HepG2 (cell line): Measurements from ENCODE around the gene MAP2K5. TPM values are rescaled to one million over a fixed set of nuclear protein-coding genes. Genes with fewer than 3 reads are reported as not detected.

Experiments used
- ETV6 ChIP-seq: sonication (generic); formaldehyde crosslinking; conservative IDR thresholded peaks from 2 replicates; pipeline ENCODE4 v1.4.0; 2020; ENCODE audit warnings: missing genetic modification reagents
- IRF1 ChIP-seq: sonication (generic); formaldehyde crosslinking; IDR thresholded peaks from 2 replicates; pipeline ENCODE4 v1.4.0; 2020; ENCODE audit warnings: low read depth, mild to moderate bottlenecking, missing genetic modification reagents
- KDM4B ChIP-seq: sonication (generic); formaldehyde crosslinking; IDR thresholded peaks from 2 replicates; pipeline ENCODE4 v1.4.0; 2020; ENCODE audit warnings: missing genetic modification reagents
- KLF16 ChIP-seq, 2 experiments: sonication (generic) in 1 of 2; formaldehyde crosslinking in 1 of 2; IDR thresholded peaks; 2 replicates each; pipeline versions ENCODE4 v1.6.1 to v1.8.0; 2016 to 2023; ENCODE audit warnings: missing genetic modification reagents in 2 of 2, missing compliant biosample characterization in 1 of 2
- MAFF ChIP-seq: IDR thresholded peaks from 2 replicates; pipeline ENCODE4 v1.6.1; 2011; ENCODE audit warnings: low read depth, low read length, improper control_type of control experiment
- POLR2A ChIP-seq, 2 experiments: IDR thresholded peaks; 2 replicates each; pipeline ENCODE4 v1.6.1; 2011; ENCODE audit warnings: low read depth in 2 of 2, low read length in 2 of 2, mild to moderate bottlenecking in 1 of 2, moderate library complexity in 1 of 2; ENCODE audit not compliant: insufficient read depth in 1 of 2
- RAD51 ChIP-seq: fragments of 450-650 bp; IDR thresholded peaks from 2 replicates; pipeline ENCODE4 v1.6.1; 2016; ENCODE audit warnings: borderline replicate concordance
- RXRA ChIP-seq: sonication (generic); formaldehyde crosslinking; IDR thresholded peaks from 2 replicates; pipeline ENCODE4 v1.5.1; 2020; ENCODE audit warnings: missing genetic modification reagents
- SIN3A ChIP-seq: IDR thresholded peaks from 2 replicates; pipeline ENCODE4 v1.6.1; 2011; ENCODE audit warnings: low read depth, mild to moderate bottlenecking, control low read depth, low read length, borderline replicate concordance
- TBX2 ChIP-seq: sonication (generic); formaldehyde crosslinking; IDR thresholded peaks from 2 replicates; pipeline ENCODE4 v1.5.0; 2020; ENCODE audit warnings: missing genetic modification reagents, mild to moderate bottlenecking, borderline replicate concordance
- TEAD3 ChIP-seq: optimal IDR thresholded peaks from 2 replicates; pipeline ENCODE3; 2016; ENCODE audit warnings: borderline replicate concordance
- YEATS4 ChIP-seq: sonication (generic); formaldehyde crosslinking; IDR thresholded peaks from 2 replicates; pipeline ENCODE4 v1.4.0; 2020; ENCODE audit warnings: missing genetic modification reagents, borderline replicate concordance
- ZBTB33 ChIP-seq: sonication (generic); formaldehyde crosslinking; IDR thresholded peaks from 2 replicates; pipeline ENCODE4 v1.4.0; 2020; ENCODE audit warnings: missing genetic modification reagents
- ZBTB49 ChIP-seq: sonication (generic); formaldehyde crosslinking; IDR thresholded peaks from 2 replicates; pipeline ENCODE4 v1.4.0; 2020; ENCODE audit warnings: missing genetic modification reagents, borderline replicate concordance
- ZFAT ChIP-seq: sonication (generic); formaldehyde crosslinking; conservative IDR thresholded peaks from 2 replicates; pipeline ENCODE4 v1.8.1; 2023; ENCODE audit warnings: missing genetic modification reagents, inconsistent platforms
- ZNF292 ChIP-seq: sonication (generic); formaldehyde crosslinking; IDR thresholded peaks from 2 replicates; pipeline ENCODE4 v1.8.1; 2022; ENCODE audit warnings: mild to moderate bottlenecking, low read depth, missing genetic modification reagents, borderline replicate concordance
- ZNF326 ChIP-seq: sonication (generic); formaldehyde crosslinking; IDR thresholded peaks from 2 replicates; pipeline ENCODE4 v1.4.0; 2020; ENCODE audit warnings: missing genetic modification reagents, borderline replicate concordance
- ZNF460 ChIP-seq: sonication (generic); formaldehyde crosslinking; IDR thresholded peaks from 2 replicates; pipeline ENCODE4 v1.5.1; 2020; ENCODE audit warnings: missing genetic modification reagents, mild to moderate bottlenecking, borderline replicate concordance
- ZNF501 ChIP-seq: sonication (generic); formaldehyde crosslinking; IDR thresholded peaks from 2 replicates; pipeline ENCODE4 v1.5.1; 2020; ENCODE audit warnings: mild to moderate bottlenecking, moderate library complexity, missing genetic modification reagents
- ZNF589 ChIP-seq: sonication (generic); formaldehyde crosslinking; conservative IDR thresholded peaks from 2 replicates; pipeline ENCODE4 v1.8.0; 2022; ENCODE audit warnings: mild to moderate bottlenecking, moderate library complexity, missing genetic modification reagents
- ZNF597 ChIP-seq: sonication (generic); formaldehyde crosslinking; IDR thresholded peaks from 2 replicates; pipeline ENCODE4 v1.5.0; 2020; ENCODE audit warnings: missing genetic modification reagents
- ZNF724P ChIP-seq: sonication (generic); formaldehyde crosslinking; IDR thresholded peaks from 2 replicates; pipeline ENCODE4 v1.8.0; 2022; ENCODE audit warnings: missing genetic modification reagents, borderline replicate concordance
- ZNF891 ChIP-seq: sonication (generic); formaldehyde crosslinking; IDR thresholded peaks from 2 replicates; pipeline ENCODE4 v1.5.0; 2020; ENCODE audit warnings: mild to moderate bottlenecking, missing genetic modification reagents
- ZSCAN22 ChIP-seq: sonication (generic); formaldehyde crosslinking; IDR thresholded peaks from 2 replicates; pipeline ENCODE4 v1.4.0; 2020; ENCODE audit warnings: mild to moderate bottlenecking, missing genetic modification reagents
- polyA plus RNA-seq, 8 experiments: library from polyadenylated mRNA; depleted of rRNA in 3 of 8; stranded (reverse) in 7 of 8; unstranded in 1 of 8; fragments of >200 nt; fragmentation: Illumina TruSeq in 4 of 8; extraction: Trizol in 4 of 8; gene quantifications; 2 replicates each; pipeline versions ENCODE4 v1.2.1 to v1.2.3, GENCODE V29; 2011 to 2016; ENCODE audit warnings: low read depth in 4 of 8, missing spikeins in 1 of 8, mixed read lengths in 1 of 8; ENCODE audit not compliant: insufficient read depth in 1 of 8
- total RNA-seq, 5 experiments: library from RNA; depleted of rRNA; stranded (reverse); fragments of >200 nt; fragmentation: Illumina TruSeq; extraction: Trizol; gene quantifications; 2 replicates each; pipeline ENCODE4 v1.2.3, GENCODE V29; 2016; ENCODE audit warnings: low read depth in 1 of 5

Gene MAP2K5
- total and polyA plus RNA-seq, 2 of the 13 experiments (the other 11 are each of a cell fraction or from before 2014, with no cell fraction given), result 4.0 to 4.3 TPM

- TF ChIP-seq ZNF326 (CRISPR knock-in tag) (no peak), ZFAT (CRISPR knock-in tag) (no peak), YEATS4 (CRISPR knock-in tag) (no peak), ZSCAN22 (CRISPR knock-in tag) (no peak), MAFF (no peak), ETV6 (CRISPR knock-in tag) (peak; percentile 75; the same call in 1 of the 2 replicates), RXRA (no peak), ZNF292 (CRISPR knock-in tag) (no peak), ZNF597 (CRISPR knock-in tag) (no peak), ZBTB33 (CRISPR knock-in tag) (no peak), KDM4B (CRISPR knock-in tag) (0 out of 2 replicates have a peak, but pooled peaks have one; percentile 49), RAD51 (no peak), POLR2A (IDR thresholded peaks at IDR 0.05; ENCODE audit: insufficient read depth in 1 of 2, low read depth in 2 of 2, low read length in 2 of 2) (no peak), ZNF724P (CRISPR knock-in tag) (no peak), ZNF501 (CRISPR knock-in tag) (peak; percentile 38; the same call in 1 of the 2 replicates), ZNF460 (CRISPR knock-in tag) (no peak), KLF16 (CRISPR knock-in tag; IDR thresholded peaks at IDR 0.05) (0 out of 4 replicates have a peak, but pooled peaks of 1 of the 2 experiments have one; percentile 32), ZBTB49 (CRISPR knock-in tag) (peak; percentile 24; the same call in 1 of the 2 replicates), SIN3A (peak; percentile 31; the same call in 1 of the 2 replicates), IRF1 (no peak), ZNF589 (CRISPR knock-in tag) (no peak; the same call in 1 of the 2 replicates), TBX2 (no peak; the same call in 1 of the 2 replicates), TEAD3 (CRISPR knock-in tag) (no peak), ZNF891 (CRISPR knock-in tag) (peak; percentile 26; the same call in 1 of the 2 replicates)
Measured at GRCh38 chr15:67820992-67821783, 278.7 kb downstream of the MAP2K5 start (continued).
